HG03565 (cell line): ENCODE measurements around the gene CD3E.

Source experiments
- ATAC-seq: cut with Tn5 transposase; IDR thresholded peaks from one replicate; pipeline ENCODE4 v1.9.1; 2021; ENCODE audit warnings: mild to moderate bottlenecking, moderate library complexity; ENCODE audit not compliant: unreplicated experiment

The CD3E gene

DNA sequence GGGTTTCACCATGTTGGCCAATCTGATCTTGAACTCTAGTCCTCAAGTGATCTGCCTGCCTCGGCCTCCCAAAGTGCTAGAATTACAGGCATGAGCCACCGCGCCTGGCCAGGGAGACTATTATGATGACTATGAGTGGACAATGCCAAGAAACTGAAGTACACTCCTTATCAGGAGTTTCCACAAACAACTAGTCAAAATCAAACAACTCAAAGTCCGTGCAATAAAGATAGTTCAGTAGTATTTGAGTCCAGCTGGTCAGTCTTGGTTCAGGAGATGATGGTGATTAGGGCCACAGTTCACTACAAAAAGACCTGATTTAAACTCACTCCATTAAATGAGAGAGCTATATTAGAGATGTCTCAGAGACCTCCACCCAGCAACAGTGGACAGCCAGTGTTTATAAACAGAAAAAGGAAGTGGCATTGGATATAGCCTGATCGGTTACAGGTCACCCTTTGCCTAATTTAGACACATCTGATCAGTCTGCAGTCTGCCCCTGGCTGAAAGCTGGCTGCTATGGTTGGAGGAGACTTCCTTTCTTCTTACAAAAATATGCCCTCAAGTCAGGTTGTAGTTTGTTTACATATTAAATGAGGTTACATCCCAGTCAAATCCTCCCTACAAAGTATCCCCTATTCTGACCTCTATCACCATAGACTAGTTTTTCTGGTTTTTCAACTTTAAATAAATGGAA lies 17.0 kb downstream of the CD3E start:
- no peak for ATAC-seq

- no peak for ATAC-seq
Observed at GRCh38 chr11:118322721-118323120, 18.2 kb downstream of the CD3E start.

DNA sequence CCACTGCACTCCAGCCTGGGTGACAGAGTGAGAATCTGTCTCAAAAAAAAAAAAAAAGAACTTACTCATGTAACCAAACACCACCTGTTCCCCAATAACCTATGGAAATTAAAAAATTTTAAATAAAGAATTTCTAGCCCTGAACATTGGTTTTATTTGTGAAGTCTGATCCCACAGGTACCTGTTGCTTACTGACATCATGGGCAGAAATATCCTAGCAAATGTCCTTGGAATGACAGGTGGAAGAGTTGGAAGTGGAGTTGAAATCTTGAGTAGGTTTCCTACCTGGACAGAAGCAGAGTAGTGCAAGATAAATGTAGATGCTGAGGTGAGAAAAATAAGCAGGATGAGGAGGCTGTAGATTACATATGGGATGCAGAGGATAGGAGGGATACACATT lies 20.8 kb downstream of the CD3E start:
- ATAC-seq, result no peak

- ATAC-seq, result no peak
Observed at GRCh38 chr11:118328745-118329144, 24.2 kb downstream of the CD3E start.

DNA sequence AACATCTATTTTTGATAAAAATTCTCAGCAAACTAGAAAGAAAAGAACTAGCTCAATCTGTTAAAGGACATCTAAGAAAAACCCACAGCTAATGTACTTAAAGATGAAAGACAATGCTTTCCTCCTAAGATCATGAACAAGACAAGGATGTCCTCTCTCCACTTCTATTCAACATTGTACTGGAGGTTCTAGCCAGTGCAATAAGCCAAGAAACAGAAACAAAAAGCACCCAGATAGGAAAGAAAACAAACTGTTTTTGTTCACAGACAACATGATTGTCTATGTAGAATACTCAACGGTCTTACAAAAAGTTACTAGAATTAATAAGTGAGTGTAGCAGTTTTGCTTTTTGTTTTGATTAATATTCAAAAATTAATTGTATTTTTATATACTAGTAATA lies 30.2 kb downstream of the CD3E start:
- ATAC-seq, result no peak

GRCh38 chr11:118338637-118339061 lies 34.1 kb downstream of the CD3E start:
- no peak for ATAC-seq

- no peak for ATAC-seq
Observed at GRCh38 chr11:118339281-118339961, 34.9 kb downstream of the CD3E start.

DNA sequence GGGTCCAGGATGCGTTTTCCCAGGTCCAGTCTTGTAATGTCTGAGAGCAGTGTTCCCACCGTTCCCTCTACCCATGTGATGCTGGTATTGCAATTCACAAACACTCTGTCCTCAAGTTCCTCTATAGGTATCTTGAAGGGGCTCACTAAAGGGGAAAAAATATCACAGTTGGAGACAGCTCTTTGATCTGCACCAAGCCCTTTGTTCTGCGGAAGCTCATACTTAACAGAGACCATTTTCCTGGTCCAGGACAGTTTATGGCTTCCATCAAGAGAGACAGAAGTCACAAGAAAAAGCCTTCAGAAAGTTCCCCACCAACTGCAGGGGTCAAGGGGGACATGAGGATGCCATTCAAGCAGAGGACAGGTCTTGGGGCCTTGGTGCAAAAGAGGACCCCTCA lies 35.9 kb downstream of the CD3E start:
- no peak for ATAC-seq

DNA sequence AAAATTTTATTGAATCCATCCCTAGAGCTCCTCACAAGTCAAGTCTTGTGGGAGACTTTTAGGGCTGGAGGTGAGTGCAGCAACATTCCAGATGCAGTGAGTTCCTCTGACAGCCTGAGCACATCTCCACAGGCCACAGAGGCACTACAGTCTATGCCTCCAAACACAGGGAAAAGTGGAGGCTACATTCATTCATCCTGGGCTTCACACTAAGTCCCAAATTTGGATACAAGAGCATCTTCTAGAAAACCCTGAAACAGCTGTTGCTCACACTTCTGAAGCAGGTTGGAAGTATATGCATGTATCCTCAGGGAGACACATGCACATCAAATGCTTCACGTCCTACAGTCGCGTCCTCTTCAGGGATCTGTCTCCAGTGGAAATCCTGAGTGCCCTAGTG lies 36.7 kb downstream of the CD3E start:
- ATAC-seq, result no peak

DNA sequence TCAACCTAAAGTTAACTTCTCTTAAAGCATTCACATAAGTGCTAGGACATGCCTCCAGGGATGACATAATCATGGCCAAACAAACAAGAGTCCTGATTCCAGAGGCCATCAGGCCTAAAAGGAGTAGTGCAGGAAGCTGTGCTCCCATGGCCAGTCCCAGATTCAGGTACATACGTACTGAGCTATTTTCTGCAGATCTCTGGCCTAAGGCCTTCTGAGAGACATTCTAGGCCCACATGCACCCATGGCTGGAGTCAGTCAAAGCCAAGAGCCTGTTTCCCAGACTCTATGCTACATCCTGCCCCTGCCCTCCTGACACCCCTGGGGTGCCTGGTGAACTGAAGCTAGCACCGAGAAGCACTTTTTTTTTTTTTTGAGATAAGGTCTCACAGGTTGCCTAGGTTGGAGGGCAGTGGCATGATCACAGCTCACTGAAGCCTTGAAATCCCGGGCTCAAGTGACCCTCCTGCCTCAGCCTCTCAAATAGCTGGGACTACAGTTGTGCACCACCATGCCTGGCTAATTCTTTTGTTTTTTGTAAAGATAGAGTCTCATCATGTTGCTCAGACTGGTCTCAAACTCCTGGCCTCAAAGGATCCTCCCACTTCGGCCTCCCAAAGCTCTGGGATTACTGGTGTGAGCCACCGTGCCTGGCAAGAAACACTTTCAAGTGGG lies 37.4 kb downstream of the CD3E start:
- ATAC-seq, result no peak

DNA sequence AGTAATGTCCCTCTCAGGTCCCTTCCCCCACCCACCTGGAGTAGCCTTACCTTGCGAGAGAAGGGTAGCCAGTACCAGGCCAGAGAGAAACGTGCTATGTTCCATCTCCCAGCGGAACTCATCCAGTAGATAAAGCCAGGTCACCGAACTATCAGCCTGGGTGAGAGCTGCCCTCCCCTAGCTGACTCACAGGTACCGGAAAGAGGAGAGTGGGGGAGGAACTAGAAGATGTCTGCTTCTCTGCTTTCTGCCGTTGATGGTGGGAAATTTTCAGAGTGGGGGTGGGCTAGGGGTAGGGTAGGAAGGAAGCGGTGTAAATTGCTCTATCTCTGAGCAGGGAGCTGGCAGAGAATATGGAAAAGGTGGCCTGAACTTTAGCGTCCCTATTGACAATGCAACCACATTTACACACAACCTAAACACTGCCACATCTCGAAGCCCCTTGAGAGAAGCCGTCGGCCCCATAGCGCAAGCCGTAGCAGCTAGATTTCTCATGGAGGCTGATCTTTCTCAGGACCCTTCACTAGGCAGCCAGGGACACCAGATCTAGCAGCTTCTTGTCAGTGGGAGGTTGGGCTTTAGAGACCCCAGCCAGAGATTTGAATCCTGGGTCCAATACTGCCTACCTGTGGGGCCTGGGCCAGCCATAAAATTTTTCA lies 38.1 kb downstream of the CD3E start, which contains the start of gene CD3D:
CD3D (minus strand) TSS at position 203 of the 659 bp plus-strand sequence; CDS start at position 105, 98 bp downstream.
- no peak for ATAC-seq

- no peak for ATAC-seq
Observed at GRCh38 chr11:118343248-118343647, 38.7 kb downstream of the CD3E start.

DNA sequence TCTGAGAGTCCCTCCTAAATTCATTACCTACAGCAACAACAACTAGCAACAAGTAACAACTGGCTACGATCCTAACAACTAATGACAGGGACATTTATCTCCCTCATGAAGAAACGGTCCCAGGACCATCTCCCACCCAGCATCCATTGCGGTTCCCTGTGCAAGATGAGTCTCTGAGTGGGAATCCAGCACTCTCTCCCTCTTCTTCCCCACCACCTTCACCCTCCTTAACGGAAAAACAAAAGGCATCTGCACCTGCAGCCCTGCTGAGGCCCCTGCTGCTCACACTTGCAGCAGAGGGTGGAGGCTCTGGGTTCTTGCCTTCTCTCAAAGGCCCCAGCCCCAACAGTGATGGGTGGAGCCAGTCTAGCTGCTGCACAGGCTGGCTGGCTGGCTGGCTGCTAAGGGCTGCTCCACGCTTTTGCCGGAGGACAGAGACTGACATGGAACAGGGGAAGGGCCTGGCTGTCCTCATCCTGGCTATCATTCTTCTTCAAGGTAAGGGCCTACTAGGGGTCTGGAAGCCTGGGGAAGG lies 39.5 kb downstream of the CD3E start, which contains the start of gene CD3G:
CD3G (plus strand) TSS at position 364 of the 535 bp plus-strand sequence; CDS start at position 444, 80 bp downstream.
- ATAC-seq, result no peak

GRCh38 chr11:118349475-118349874 lies 44.9 kb downstream of the CD3E start:
- no peak for ATAC-seq

- no peak for ATAC-seq
Observed at GRCh38 chr11:118353084-118353710, 48.7 kb downstream of the CD3E start.

DNA sequence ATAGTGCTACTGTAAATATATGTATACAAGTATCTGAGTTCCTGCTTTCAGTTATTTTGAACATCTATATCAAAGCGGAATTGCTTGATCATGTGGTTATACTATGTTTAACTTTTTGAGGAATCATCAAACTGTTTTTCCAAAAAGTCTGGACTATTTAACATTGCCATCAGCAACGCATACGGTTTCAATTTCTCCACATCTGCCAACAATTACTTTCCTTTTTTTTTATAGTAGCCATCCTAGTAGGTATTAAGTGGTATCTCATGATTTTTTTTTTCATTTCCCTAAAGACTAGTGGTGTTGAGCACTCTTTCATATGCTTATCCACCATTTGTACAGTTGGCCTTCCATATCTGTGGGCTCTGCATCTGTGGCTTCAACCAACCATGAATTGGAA lies 53.5 kb downstream of the CD3E start:
- no peak for ATAC-seq

- ATAC-seq, result peak; percentile 93
Observed at GRCh38 chr11:118359295-118359958, 54.9 kb downstream of the CD3E start, which contains the start of gene UBE4A. Gene UBE4A (plus strand): TSS chr11:118359600. CDS start chr11:118365081, 5,481 bp downstream.

- no peak for ATAC-seq
Observed at GRCh38 chr11:118364956-118365615, 60.6 kb downstream of the CD3E start.
